T1000 (cell line): ENCODE results near the gene LCK.
"Not testable (repeated sequence)": the region's sequence is repeated elsewhere in the genome, so short reads cannot be mapped to it uniquely, and the experiment has no call there.

Experiments used
- DNase-seq: peaks from one replicate; lab custom pipeline; 2025; ENCODE audit warnings: mixed read lengths; lab: John Stamatoyannopoulos, UW

The LCK gene

GRCh38 chr1:32240140-32240951 lies 10.7 kb upstream of the LCK start:
- no peak for DNase-seq

DNA sequence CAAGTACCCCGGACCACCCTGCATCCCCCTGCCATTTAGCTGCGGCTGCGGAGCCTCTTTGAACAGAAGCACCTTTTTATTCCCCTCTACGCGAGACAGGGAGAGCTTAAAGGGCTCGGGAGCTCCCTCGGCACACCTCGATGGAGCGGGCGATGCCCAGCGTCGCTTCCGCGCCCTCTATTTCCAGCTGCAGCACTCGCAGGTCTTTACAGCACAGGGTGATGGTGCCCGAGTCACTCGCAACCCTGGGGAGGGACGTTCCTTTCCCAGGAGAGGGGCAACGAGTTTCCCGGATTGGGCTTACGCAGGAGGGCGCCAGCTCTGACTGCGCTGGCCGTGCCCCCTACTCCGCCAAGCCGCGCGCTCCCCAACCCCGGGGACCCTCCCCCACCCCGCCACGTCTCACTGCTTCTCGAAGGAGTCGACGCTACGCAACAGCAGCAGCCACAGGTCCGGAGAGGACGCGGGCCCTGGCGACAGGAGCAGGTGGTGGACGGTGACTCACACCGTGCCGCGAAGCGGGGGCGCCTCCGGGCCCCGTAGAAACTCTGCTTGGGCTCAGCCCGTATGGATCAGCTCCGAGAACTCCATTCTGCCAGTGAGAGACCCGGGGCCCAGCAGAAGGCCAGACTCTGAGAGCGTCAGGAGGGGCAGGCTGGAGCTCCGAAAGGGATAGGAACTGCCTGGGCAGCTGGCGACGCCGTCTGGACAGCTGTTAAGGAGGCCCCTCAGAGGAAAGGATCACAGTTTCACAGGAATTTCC lies 9.9 kb upstream of the LCK start:
- DNase-seq = no peak

DNA sequence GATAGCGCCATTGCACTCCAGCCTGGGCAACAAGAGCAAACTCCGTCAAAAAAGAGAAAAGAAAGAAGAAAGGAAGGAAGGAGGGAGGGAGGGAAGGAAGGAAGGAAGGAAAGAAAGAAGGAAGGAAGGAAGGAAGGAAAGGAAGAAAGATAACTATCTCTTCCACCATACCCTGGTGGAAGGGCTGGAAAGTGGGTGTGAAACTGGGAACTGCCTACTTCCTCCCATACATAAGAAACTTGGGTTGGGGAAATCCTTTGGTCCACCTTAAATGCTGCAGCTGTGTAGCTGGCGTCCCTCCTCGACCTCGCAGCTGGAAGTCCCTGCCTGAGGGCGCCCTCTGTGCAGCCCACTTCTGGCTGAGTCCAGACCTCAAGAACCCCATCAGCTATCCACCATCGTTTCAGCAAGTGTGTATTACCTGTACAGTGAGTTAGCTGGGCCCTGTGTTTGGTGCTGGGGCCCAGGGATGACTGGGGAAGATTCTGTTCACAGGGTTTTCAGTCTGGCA lies 8.7 kb upstream of the LCK start:
- DNase-seq = no peak

- no peak for DNase-seq
These were observed 4.2 kb upstream of the LCK start, which contains the start of gene FAM167B for GRCh38 chr1:32246888-32247273. Gene FAM167B, plus strand, starts transcription at chr1:32247222. Its CDS starts 200 bp downstream, at chr1:32247422.

- DNase-seq = no peak
These were observed 3.6 kb upstream of the LCK start for GRCh38 chr1:32247452-32247851.

DNA sequence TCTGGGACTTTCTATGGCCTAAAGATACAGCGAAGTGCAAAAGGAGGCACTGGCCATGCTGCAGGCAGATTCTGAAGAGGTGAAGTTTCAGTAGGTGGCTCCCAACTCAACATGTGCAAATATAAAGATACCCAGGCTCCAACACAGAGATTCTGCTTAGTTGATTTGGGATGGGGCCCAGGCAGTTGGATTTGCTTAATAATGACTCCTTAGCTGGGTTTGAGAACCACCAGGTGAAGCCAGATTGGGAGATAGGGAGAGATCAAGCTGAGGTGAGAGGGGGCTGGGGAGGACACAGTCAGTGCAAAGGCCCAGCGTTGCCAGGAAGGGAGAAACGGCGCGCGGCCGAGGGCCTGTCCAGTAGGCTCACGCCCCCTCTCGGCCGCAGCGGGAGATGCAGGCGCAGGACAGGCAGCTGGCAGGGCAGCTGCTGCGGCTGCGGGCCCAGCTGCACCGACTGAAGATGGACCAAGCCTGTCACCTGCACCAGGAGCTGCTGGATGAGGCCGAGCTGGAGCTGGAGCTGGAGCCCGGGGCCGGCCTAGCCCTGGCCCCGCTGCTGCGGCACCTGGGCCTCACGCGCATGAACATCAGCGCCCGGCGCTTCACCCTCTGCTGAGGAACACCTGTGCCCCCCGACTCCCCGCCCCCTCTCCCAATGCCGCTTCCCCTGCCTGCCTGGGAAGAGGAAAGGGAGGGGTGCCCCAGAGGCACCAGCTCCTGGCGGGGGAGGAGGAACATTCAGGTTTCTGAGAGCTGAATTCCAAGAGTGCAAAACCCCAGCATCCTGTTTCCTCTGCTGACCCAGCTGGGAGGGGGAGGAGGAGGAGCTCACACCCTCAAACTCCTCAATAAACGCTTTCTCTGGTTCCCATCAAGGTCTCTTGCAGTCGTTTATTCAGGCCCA lies 2.8 kb upstream of the LCK start:
- no peak for DNase-seq

DNA sequence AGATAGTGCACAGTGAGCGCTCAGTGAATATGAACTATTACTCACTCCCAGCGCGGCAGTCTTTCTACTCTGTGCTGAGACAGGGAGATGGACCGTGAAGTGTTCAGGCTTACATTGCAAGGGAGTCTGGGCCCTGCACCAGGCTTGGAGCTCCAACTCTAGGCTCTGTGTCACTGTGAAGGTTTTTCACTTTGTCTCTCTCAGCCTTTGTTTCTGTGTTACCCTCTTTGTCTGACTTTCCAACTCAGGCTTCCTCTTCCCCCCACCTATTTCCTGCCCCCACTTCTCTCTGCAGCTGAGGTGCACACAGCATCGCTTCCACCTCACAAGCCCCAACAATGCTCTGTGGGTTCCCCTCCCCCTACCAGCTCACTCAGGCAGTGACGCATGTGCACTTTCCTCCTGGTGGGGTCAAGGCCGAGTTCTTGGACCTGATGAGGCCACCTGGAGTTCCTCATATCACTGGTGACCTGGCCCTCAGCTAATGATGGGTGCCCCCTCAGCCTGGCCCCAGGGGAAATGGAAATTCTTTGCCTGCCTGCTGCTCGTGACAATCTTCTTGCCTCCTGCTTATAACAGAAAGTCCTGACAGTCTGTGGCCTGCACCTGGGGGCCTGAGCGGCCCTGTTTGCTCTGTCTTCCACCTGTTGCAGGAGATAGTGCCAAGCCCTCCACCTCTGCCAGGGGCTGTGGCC lies 1.1 kb upstream of the LCK start:
- DNase-seq = no peak

DNA sequence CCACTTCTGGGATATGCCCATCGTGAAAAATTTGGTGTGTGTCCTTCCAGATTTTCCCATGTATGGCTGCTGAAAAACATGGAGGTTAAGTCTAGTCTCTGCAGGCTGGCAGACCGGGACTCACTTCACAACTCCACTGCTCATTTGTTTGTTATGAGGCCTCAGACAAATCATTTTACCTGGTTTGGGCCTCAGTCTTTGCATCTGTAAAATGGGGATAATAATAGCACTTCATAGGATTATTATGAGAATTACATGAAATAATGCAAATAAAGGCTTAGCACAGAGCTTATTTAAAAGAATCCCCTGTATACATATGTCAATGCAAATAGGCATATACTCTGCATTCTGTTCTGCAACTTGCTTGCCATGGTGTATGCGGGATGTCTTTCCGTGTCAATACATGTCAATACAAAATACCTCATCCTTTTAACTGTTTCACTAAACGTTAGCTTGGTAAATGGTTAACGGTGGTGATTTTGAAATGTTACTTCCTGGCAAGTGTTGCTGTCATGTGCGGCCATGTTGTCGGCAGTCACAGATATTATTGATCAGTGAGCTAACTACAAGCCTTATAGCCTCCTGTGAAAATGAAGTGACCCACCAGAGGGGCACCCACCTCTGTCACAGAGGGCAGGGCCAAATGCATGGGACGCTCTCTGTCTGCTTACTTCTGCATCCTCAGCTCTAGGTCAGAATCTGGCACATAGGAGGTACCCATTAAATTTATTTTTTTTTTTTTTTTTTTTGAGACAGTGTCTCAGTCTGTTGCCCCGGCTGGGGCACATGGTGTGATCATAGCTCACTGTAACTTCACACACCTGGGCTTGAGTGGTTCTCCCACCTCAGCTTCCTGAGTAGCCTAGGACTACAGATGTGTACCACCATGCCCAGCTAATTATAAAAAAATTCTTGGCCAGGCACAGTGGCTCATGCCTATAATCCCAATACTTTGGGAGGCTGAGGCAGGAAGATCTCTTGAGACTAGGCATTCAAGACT lies 4.3 kb downstream of the LCK start:
- no peak for DNase-seq

GRCh38 chr1:32256473-32257226 lies 5.6 kb downstream of the LCK start:
- DNase-seq = no peak

- DNase-seq = no peak
These were observed 6.1 kb downstream of the LCK start for GRCh38 chr1:32257227-32257508.

DNA sequence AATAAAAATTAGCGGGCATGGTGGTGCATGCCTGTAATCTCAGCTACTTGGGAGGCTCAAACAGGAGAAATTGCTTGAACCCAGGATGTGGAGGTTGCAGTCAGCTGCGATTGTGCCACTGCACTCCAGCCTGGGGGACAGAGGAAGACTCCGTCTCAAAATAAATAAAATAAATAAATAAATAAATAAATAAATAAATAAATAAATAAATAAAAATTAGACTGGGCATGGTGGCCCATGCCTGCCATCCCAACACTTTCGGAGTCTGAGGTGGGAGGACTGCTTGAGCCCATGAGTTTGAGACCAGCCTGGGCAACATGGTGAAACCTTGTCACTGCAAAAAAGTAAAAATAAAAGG lies 12.2 kb downstream of the LCK start:
- DNase-seq = not testable (repeated sequence)

- DNase-seq = no peak
These were observed 12.7 kb downstream of the LCK start for GRCh38 chr1:32263744-32264143.

DNA sequence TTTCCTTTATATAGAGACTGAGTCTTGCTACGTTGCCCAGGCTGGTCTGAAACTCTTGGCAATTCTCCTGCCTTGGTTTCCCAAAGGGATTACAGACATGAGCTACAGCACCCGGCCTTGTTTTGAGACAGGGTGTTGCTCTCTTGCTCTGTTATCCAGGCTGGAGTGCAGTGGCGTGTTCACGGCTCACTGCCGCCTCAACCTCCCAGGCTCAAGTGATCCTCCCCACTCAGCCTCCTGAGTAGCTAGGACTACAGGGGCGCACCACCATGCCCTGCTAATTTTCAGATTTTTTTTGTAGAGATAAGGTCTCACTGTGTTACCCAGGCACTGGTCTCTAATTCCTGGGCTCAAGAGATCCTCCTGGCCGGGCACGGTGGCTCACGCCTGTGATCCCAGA lies 14.8 kb downstream of the LCK start:
- DNase-seq = no peak

DNA sequence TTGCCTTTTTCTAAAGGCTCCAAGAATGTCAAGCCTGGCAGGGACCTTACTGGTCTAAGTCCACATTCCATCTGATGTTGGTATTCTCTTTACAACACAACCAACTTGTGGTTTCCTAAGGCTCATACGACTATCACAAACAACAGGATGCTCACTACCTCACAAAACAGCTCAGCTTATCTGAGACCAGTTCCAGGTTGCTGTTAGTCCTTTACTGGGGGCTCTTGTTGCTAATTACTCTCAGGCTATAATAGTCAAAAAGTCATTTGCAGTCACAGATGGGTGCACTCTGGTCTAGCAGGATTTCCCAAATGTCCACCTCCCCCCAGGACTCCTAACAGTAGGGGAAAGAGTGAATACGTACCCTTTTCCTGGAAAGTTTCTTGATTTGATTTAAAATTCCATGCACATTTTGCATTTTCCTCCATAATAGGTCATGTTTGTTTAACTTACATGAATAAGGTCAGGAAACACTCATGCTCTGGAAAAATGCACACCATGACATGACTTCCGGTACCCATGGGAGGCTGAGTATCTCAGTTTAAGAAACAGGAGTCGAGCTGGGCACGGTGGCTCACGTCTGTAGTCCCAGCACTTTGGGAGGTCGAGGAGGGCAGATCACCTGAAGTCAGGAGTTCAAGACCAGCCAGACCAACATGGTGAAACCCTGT lies 16.0 kb downstream of the LCK start:
- no peak for DNase-seq

- DNase-seq = no peak
These were observed 18.7 kb downstream of the LCK start for GRCh38 chr1:32269744-32270143.

GRCh38 chr1:32272557-32273390 lies 21.7 kb downstream of the LCK start:
- DNase-seq = no peak

DNA sequence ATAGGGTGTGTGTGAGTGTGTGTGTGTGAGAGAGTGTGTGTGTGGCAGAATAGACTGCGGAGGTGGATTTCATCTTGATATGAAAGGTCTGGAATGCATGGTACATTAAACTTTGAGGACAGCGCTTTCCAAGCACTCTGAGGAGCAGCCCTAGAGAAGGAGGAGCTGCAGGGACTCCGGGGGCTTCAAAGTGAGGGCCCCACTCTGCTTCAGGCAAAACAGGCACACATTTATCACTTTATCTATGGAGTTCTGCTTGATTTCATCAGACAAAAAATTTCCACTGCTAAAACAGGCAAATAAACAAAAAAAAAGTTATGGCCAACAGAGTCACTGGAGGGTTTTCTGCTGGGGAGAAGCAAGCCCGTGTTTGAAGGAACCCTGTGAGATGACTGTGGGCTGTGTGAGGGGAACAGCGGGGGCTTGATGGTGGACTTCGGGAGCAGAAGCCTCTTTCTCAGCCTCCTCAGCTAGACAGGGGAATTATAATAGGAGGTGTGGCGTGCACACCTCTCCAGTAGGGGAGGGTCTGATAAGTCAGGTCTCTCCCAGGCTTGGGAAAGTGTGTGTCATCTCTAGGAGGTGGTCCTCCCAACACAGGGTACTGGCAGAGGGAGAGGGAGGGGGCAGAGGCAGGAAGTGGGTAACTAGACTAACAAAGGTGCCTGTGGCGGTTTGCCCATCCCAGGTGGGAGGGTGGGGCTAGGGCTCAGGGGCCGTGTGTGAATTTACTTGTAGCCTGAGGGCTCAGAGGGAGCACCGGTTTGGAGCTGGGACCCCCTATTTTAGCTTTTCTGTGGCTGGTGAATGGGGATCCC lies 22.5 kb downstream of the LCK start:
- DNase-seq = no peak
